Epithelial cell of esophagus (primary cell): ENCODE results near the gene TMEM205.

Experiments used
- DNase-seq: peaks from one replicate; pipeline ENCODE4 v3.0.0; 2010; ENCODE audit warnings: low read depth
- H3K4me3 ChIP-seq: 2 replicates; pipeline ENCODE4 v1.5.1; 2011; ENCODE audit warnings: mild to moderate bottlenecking, low read length, control low read depth
- TF ChIP-seq, protein P1 (sequence below): IDR thresholded peaks from 2 replicates; pipeline ENCODE4 v1.5.1; 2011; ENCODE audit warnings: low read depth, mild to moderate bottlenecking, low read length, control low read depth, inconsistent platforms; ENCODE audit not compliant: insufficient read depth; ENCODE audit errors: missing control alignments

Gene TMEM205

DNA sequence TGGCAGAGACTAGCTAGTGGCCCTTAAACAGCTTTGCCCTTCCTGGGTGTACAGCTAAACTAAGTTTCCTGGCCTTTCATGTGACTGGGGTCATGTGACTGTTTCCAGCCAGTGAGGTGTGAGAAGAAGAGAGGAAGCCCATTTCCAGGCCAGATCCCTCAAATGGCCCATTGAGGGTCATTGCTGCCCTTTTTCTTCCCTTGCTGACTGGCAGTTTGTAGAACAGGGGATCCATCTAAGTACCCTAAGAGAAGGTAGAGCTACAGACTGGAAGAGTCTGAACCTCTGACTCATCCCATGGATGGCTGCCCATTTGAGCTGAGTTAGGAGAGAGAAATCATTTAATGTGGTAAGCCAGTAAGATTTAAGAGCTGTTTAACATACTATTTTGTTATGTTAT, 31.2 kb upstream of the TMEM205 start:
- peak; percentile 71 for DNase-seq
- no peak overlapping the region for H3K4me3 ChIP-seq
- TF ChIP-seq, protein P1, sequence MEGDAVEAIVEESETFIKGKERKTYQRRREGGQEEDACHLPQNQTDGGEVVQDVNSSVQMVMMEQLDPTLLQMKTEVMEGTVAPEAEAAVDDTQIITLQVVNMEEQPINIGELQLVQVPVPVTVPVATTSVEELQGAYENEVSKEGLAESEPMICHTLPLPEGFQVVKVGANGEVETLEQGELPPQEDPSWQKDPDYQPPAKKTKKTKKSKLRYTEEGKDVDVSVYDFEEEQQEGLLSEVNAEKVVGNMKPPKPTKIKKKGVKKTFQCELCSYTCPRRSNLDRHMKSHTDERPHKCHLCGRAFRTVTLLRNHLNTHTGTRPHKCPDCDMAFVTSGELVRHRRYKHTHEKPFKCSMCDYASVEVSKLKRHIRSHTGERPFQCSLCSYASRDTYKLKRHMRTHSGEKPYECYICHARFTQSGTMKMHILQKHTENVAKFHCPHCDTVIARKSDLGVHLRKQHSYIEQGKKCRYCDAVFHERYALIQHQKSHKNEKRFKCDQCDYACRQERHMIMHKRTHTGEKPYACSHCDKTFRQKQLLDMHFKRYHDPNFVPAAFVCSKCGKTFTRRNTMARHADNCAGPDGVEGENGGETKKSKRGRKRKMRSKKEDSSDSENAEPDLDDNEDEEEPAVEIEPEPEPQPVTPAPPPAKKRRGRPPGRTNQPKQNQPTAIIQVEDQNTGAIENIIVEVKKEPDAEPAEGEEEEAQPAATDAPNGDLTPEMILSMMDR: no peak

DNA sequence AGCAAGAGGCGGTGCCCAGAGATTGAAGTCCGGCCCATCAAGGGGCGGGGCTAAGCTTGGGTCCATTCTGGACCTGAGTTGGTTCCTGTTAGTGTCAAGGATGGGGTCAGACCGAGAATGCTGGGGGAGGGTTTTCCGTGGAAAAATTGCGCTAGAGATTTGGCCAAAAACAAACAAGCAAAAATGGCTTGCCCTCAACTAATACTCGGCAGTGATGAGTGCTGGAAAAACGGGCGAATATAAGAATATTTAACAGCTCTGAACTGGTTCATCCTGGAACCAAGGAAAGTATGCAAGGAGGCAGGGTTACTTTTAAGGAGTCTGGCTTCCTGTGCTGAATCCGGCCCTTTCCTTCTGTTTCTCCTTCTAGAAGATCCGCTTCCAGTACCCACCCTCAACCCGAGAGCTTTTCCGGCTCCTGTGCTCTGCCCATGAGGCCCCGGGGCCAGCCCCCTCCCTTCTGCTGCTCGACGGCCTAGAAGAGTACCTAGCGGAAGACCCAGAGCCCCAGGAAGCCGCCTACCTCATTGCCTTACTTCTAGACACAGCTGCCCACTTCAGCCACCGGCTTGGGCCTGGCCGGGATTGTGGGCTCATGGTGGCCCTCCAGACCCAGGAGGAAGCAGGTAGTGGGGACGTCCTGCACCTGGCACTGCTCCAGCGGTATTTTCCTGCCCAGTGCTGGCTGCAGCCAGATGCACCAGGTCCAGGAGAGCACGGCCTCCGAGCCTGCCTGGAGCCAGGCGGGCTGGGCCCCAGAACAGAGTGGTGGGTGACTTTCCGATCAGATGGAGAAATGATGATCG, 29.3 kb upstream of the TMEM205 start:
- TF ChIP-seq, protein P1: no peak
- no peak for DNase-seq
- H3K4me3 ChIP-seq: peak overlapping the region; percentile 53

DNA sequence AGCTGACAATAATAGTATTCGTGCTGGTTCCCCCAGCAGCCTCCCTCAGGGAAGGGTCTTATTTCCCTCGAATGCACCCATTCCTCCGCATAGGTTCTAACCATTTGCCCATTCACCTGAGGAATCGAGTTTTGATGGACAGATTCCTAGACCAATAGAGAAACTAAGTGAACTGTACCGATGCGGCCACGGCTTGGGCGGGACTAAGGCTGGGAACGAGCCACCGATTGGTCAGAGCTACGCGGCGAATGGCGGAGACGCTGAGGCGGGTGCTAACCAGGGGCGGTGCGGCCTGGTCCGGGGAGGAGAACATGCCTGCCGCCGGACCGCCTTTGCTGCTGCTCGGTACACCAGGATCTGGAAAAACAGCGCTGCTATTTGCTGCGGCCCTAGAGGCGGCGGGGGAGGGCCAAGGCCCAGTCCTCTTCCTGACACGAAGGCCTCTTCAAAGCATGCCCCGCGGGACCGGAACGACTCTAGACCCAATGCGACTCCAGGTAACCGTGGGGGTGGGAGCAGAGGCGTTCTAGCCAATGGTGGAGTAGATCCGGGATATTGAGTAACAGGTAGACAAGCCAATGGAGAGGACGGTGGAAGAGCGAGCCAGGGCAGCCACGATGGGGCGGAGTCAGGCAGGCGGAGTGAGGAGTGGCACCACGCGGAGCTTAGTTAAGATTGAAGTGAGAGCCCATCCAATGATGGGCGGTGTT, 28.5 kb upstream of the TMEM205 start, which contains the start of gene SWSAP1:
Gene SWSAP1 (plus strand): TSS at position 234 of the 710 bp plus-strand sequence. CDS start 15 bp downstream, at position 249.
- TF ChIP-seq, protein P1: no peak

DNA sequence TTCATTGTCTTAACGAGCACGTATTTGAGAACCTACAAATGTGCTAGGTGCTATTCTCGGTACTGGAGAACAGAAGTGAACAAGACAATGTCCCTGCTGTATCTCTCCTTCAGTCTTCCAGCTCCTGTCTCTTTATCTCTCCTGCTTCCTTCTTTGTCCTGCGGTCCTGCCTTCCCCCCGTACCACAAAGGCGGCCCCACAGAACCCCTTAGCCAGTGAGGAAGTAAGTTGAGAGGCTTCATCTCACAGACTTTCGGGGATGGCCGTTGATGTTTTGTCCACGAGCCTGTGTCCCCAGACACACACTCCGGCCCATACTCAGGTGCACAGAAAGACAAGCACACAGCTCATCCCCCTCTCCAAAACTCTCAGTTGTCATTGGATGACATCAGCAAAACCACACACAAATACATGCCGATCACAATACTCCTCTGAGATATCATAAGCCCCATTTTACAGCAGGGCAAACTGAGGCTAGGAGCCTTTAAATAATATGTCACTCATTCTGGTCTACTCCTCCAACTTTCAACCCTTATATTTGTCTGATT, 27.9 kb upstream of the TMEM205 start:
- TF ChIP-seq, protein P1: no peak
- no peak for DNase-seq
- H3K4me3 ChIP-seq: peak overlapping the region; percentile 53

More for the DNA sequence above, 28.5 kb upstream of the TMEM205 start, which contains the start of gene SWSAP1:
- peak; percentile 100 for DNase-seq
- peak within 1 kb of the TSS; percentile 53 for H3K4me3 ChIP-seq

DNA sequence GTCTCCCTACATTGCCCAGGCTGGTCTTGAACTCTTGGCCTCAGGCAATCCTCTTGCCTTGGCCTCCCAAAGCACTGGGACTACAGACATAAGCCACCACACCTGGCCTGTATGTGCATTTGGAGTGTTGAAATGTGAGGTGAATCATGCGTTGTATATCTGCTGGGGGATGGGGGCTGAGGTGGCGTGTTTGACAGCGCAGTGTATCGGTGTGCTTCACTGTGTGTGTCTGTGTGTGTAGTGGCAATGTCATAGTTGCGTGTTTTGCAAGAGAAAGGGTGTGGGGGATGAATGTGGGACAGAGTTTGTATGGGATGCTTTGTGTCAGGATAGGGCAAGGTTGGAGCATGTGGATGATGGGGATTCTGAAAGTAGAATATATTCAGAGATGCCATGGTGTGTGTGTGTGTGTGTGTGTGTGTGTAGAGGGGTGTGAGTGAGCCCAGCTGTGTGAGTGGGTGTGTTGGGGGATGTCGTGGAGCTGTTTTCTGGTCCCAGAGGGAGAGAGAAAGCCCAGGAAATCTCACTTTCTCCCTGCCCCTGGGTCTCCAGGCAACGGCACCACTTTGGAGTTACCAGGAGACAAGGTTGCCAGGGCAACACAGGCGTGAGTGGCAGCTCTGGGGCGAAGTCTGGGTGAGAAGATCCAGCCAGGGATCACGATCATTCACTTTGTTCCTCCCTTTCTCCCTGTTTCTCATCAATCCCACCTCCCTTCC, 27.3 kb upstream of the TMEM205 start:
- TF ChIP-seq, protein P1: no peak
- DNase-seq: peak; percentile 82
- H3K4me3 ChIP-seq: no peak overlapping the region

DNA sequence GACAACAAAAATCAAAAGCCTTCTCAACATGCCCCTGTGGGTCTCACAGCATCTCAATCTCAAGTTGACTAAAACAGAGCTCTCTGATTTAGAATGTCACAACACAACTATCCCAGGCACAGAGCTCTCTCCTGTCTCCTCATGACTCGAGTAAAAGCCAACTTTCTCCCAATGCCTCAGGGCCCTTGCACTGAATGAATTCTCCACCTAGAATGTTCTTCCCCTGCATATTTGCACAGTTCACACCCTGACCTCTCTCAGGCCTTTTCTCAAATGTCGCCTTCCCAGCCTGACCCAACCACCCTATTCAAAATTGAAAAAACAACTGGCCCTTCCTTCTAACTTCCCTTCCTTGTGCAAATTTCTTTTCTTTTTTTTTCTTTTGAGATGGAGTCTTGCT, 24.7 kb upstream of the TMEM205 start:
- TF ChIP-seq, protein P1: no peak
- no peak overlapping the region for H3K4me3 ChIP-seq
- no peak for DNase-seq
